ENCODE data around the gene GALNT5.
"Not testable (repeated sequence)": the region's sequence is repeated elsewhere in the genome, so short reads cannot be mapped to it uniquely, and the experiment has no call there.

Gene GALNT5, protein sequence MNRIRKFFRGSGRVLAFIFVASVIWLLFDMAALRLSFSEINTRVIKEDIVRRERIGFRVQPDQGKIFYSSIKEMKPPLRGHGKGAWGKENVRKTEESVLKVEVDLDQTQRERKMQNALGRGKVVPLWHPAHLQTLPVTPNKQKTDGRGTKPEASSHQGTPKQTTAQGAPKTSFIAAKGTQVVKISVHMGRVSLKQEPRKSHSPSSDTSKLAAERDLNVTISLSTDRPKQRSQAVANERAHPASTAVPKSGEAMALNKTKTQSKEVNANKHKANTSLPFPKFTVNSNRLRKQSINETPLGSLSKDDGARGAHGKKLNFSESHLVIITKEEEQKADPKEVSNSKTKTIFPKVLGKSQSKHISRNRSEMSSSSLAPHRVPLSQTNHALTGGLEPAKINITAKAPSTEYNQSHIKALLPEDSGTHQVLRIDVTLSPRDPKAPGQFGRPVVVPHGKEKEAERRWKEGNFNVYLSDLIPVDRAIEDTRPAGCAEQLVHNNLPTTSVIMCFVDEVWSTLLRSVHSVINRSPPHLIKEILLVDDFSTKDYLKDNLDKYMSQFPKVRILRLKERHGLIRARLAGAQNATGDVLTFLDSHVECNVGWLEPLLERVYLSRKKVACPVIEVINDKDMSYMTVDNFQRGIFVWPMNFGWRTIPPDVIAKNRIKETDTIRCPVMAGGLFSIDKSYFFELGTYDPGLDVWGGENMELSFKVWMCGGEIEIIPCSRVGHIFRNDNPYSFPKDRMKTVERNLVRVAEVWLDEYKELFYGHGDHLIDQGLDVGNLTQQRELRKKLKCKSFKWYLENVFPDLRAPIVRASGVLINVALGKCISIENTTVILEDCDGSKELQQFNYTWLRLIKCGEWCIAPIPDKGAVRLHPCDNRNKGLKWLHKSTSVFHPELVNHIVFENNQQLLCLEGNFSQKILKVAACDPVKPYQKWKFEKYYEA

DNA sequence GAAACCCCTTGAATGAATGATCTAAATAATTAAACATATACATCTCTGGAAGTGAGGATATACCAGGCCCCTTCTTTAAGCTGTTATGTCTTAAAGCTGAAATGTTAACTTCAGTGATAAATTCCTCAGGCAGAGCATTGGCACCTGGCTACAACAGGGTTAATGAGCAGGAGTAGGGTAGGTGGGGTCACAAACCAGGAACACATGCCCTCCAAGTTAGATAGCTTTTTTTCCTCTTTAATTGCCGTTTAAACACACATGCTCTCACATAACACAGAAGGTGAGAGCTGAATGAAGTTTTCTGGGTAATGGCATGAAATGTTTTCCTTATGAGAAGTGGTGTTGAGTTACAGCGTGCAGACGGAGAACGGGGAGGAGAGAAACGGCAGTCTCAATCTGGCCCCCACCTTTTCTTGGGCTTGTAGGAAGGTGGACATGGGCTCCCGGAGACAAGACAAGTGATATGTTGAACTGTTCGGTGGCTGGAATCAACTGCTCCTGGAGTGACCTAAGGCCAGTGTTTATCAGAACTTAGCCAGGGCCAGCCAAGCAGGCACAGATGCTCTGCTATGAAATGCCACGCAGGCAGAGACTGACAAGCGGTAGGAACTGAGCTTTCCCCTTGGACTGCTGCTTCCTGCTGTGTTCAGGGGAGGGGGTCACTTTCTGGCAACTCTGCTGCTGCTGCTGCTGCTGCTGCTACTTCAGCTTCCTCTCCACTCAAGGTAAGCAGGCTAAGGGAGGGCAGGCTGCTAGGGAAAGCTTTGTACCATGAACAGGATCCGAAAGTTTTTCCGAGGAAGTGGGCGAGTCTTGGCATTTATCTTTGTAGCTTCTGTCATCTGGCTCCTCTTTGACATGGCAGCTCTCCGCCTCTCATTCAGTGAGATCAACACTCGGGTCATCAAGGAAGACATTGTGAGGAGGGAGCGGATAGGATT lies at the start of gene GALNT5:
TSS of gene GALNT5 (plus strand) at position 394 of the 941 bp plus-strand sequence. CDS start at position 772, 378 bp downstream.
- no peak for DNase-seq

- DNase-seq, result no peak
These were observed 41.1 kb upstream of the GALNT5 start for GRCh38 chr2:157216286-157216965.

DNA sequence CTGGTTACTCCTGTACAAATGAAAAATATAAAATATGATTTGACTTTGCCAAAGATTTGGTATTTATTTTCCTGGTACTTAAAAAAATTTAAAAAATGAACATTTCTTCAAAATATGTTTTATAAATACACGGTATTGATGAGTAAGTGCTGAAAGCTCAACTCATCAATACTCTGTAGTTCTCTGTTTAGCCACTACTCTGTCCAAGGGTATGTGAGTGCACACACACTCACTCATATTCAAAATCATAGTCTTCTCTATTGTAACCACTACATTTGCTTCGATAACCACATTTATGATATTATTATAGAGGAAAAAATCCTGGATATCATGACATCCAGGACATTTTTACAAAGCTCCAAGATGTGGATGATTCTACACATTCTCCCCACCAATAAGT lies 40.1 kb upstream of the GALNT5 start:
- DNase-seq, result no peak

DNA sequence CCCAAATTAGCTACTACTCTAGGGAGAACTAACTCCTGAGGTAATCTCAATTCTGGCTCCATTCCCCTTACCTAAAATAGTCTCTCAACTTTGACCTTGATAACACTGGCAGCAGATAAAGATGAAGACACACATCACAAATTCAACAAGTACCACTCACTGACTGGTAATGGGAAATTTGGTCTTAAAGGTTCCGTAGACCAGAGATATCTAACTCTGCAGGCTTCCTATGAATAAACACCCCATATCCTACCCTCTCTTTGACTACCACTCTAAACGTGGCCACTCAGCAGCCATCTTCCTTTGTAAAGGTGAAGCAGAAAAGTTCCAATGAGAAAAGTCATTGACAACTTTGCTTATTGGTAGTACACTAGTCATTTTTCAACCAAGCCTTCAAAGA lies 38.6 kb upstream of the GALNT5 start:
- DNase-seq, result no peak

DNA sequence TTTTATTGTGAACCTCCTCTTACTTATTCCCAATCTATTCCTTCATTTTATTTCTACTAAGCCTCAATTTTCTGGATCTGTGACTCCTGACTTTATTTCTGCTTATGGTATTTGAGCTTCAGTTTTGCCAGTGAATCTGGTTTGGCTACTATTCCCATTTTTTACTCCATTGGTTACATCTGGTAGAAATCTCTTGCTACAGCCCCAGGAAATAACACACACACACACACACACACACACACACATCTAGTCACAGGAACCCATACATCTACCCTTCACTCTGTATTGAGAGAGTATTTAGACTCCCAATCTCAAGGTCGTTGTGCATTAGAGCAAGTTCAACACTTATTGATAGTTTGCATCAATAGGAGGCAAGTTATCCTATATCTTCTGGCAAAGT lies 37.0 kb upstream of the GALNT5 start:
- DNase-seq, result no peak

- no peak for DNase-seq
These were observed 36.0 kb upstream of the GALNT5 start for GRCh38 chr2:157221394-157221988.

GRCh38 chr2:157223624-157224205 lies 33.8 kb upstream of the GALNT5 start:
- no peak for DNase-seq

DNA sequence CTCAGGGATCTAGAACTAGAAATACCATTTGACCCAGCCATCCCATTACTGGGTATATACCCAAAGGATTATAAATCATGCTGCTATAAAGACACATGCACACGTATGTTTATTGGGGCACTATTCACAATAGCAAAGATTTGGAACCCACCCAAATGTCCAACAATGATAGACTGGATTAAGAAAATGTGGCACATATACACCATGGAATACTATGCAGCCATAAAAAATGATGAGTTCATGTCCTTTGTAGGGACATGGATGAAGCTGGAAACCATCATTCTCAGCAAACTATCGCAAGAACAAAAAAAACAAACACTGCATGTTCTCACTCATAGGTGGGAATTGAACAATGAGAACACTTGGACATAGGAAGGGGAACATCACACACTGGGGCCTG lies 33.1 kb upstream of the GALNT5 start:
- not testable (repeated sequence) for DNase-seq

- no peak for DNase-seq
These were observed 29.9 kb upstream of the GALNT5 start for GRCh38 chr2:157227592-157227991.

GRCh38 chr2:157228946-157229345 lies 28.6 kb upstream of the GALNT5 start:
- DNase-seq, result no peak

DNA sequence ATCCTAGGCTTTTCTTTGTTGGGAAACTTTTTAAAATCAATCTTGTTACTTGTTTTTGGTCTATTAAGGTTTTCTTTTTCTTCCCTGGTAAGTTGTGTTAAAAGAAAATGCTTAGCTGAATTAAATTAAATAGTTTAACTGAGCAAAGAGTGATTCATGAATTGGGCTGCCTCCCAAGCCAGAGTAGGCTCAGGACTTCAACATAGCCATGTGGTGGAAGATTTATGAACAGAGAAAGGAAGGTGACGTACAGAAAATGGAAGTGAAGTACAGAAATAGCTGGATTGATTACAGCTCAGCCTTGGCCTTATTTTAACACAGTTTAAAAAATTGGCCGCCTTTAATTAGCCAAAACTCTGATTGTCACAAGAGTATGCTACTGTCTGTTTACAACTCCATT lies 27.9 kb upstream of the GALNT5 start:
- no peak for DNase-seq

GRCh38 chr2:157231476-157231875 lies 26.0 kb upstream of the GALNT5 start:
- DNase-seq, result no peak

GRCh38 chr2:157233506-157233905 lies 24.0 kb upstream of the GALNT5 start:
- no peak for DNase-seq

- no peak for DNase-seq
These were observed 21.1 kb upstream of the GALNT5 start for GRCh38 chr2:157236404-157236803.

- no peak for DNase-seq
These were observed 19.2 kb upstream of the GALNT5 start for GRCh38 chr2:157238296-157238695.

DNA sequence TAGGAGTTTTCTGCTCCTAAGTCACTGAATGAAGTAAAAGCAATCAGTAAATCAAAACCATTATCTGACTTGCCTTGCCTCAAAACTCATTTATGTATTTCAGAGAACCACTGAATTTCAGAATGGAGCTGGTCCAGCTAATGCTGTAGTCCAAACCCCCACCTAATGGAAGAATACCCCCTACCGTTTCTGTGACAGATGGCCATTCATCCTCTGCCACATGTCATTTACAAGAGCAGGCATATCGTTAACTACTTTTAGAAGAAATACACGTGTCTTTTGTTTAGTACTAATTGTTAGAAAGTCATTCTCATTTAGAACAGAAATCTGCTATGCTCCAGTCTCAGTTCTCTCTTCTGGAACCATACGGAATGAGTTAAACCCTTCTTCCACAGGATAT lies 12.8 kb upstream of the GALNT5 start:
- DNase-seq, result no peak

GRCh38 chr2:157245144-157245840 lies 12.2 kb upstream of the GALNT5 start:
- DNase-seq, result no peak

DNA sequence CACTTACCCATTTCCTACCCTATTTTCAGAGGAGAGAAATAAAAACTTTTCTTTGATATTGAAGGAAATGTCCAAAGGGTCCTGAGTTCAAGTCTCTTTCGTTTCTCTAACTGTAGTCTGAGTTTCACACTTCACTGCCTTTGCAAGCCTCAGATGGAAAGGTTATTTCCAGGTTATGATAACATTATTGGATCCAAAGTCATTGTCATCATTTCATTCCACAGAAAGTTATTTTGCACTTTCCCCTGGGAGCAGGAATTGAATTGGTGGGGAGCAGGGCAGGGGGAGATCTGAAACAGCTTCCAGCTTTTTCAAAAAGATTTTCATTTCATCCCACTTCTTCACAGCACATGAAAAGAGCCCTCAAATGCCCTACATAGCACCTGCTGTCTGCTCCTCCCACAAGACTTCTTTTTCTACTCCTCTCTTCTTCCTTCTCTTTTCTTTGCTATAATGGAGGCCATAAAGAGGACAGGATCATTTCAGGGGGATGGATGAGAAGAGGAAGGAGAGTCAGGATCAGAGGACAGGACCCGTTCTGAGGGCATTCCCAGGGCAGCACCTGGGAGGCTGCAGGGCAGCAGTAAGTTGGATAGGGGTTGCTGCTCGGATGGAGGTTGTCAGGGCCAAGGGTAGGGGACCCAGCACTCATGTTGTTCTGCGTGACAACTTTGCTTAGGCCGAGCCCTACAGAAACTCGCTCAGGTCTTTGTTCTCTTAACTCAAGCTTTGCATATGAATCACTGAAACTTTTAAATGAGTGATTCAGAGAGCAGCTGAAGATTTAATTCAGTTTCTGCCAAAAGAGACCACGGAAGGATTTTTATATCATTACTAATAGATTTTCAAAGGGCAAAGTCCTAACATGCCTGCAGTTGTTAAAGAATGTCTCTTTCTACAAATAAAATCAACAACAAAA lies 11.4 kb upstream of the GALNT5 start:
- no peak for DNase-seq

DNA sequence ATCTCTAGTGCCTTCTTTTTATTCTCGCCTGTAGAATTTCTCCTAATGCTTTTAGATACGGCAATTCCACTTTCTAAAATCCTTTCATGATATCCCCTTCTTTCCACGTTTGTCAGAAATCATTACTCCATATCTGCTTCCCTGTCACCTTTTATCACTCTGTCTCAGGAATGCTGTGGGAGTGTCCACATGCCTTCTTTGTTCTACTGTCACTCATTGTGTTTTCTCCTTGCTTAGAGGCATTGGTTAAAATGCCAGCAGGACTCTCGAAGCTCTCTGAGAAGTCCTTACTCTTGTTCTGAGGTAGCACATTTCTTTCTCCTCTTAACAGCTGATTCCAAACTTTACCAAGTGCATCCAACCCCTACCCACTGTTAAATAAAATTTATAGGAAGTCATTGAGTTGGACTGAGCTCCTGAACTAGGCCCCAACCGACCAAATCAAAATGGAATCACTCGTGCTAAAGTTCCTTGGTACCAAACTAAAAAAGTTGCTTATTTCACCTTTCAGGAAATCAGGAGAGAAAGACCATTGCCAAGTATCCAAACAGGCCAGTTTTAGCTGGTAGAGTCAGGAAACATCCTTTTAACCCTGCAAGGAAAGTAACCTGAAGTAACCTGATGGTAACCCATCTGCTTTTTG lies 10.6 kb upstream of the GALNT5 start:
- DNase-seq, result no peak

Measured in NCI-H2081 treated with DMSO at 0.1 percent for 48 hours (cell line).